Endothelial cell of umbilical vein (primary cell): ENCODE results near the gene PRKAR1B. TPM values are rescaled to one million over a fixed set of nuclear protein-coding genes. Genes with fewer than 3 reads are reported as not detected.

Experiments
- BruUV-seq: library from RNA; stranded (reverse); fragments of 400-500 nt; replicated peaks from 2 replicates; lab custom pipeline; 2021; lab: Mats Ljungman, UMichigan
- CTCF ChIA-PET: fragments of 300-600, 350-600 bp; sonication (Branson Sonifier 250); formaldehyde crosslinking; loops from one replicate; lab custom pipeline; 2021; ENCODE audit warnings: antibody characterized with exemption, inconsistent platforms; lab: Charles Lee
- POLR2A ChIA-PET: fragments of 300-600, 350-600 bp; sonication (Branson Sonifier 250); formaldehyde crosslinking; loops from one replicate; lab custom pipeline; 2021; ENCODE audit warnings: antibody characterized with exemption, inconsistent platforms; lab: Charles Lee
- DNase-seq: peaks from one replicate; pipeline ENCODE4 v3.0.0-alpha.2; 2011; ENCODE audit warnings: low read depth, low spot score
- FAIRE-seq: peaks from 2 replicates; lab custom pipeline; 2011; peaks lifted over from hg19 to GRCh38; lab: Jason Lieb, UNC
- H2AFZ ChIP-seq: 2 replicates; pipeline ENCODE4 v1.6.0; 2012; ENCODE audit warnings: low read depth, low read length, control low read depth, inconsistent platforms
- H3K27ac ChIP-seq: 2 replicates; pipeline ENCODE4 v1.5.1; 2011; ENCODE audit warnings: low read depth, mild to moderate bottlenecking, control low read depth, low read length, moderate library complexity; ENCODE audit not compliant: insufficient read depth
- H3K27me3 ChIP-seq, 2 experiments: 2 replicates each; pipeline versions ENCODE4 v1.6.0 to v1.6.1; 2011; ENCODE audit warnings: low read length in 2 of 2, mixed read lengths in 1 of 2; ENCODE audit not compliant: control insufficient read depth in 2 of 2, insufficient read depth in 2 of 2
- H3K36me3 ChIP-seq, 2 experiments: 2 replicates in 1 of 2; 3 replicates in 1 of 2; pipeline ENCODE4 v1.5.1; 2011; ENCODE audit warnings: low read length in 2 of 2, mild to moderate bottlenecking in 1 of 2, moderate library complexity in 1 of 2; ENCODE audit not compliant: control insufficient read depth in 2 of 2, insufficient read depth in 2 of 2; ENCODE audit errors: extremely low read depth in 1 of 2
- H3K4me1 ChIP-seq: 3 replicates; pipeline ENCODE4 v1.5.1; 2011; ENCODE audit warnings: mild to moderate bottlenecking, low read length; ENCODE audit not compliant: control insufficient read depth, insufficient read depth; ENCODE audit errors: extremely low read depth
- H3K4me2 ChIP-seq: 2 replicates; pipeline ENCODE4 v1.6.1; 2011; ENCODE audit warnings: low read length, control low read depth, mixed read lengths; ENCODE audit not compliant: insufficient read depth
- H3K4me3 ChIP-seq, 3 experiments: fragments of 200-600 bp in 1 of 3; sonication (generic), shearing (Covaris generic) in 1 of 3; replicated peaks in 1 of 3; 2 replicates each; pipeline ENCODE4 v1.5.1; 2011 to 2016; ENCODE audit warnings: control low read depth in 3 of 3, low read length in 3 of 3, mild to moderate bottlenecking in 2 of 3, inconsistent platforms in 1 of 3, low read depth in 1 of 3, moderate library complexity in 1 of 3; ENCODE audit not compliant: insufficient read depth in 1 of 3
- H3K79me2 ChIP-seq: 2 replicates; pipeline ENCODE4 v1.6.0; 2012; ENCODE audit warnings: low read length, inconsistent platforms; ENCODE audit not compliant: control insufficient read depth, insufficient read depth
- H3K9ac ChIP-seq: replicated peaks from 2 replicates; pipeline ENCODE3; 2011; ENCODE audit warnings: low read length, control low read depth; ENCODE audit not compliant: insufficient read depth; ENCODE audit errors: extremely low read depth
- H3K9me1 ChIP-seq: replicated peaks from 3 replicates; pipeline ENCODE4 v1.6.0; 2011; ENCODE audit warnings: mild to moderate bottlenecking, low read length; ENCODE audit not compliant: control insufficient read depth, insufficient read depth; ENCODE audit errors: extremely low read depth
- H3K9me3 ChIP-seq: replicated peaks from 2 replicates; pipeline ENCODE4 v1.5.1; 2012; ENCODE audit warnings: low read length, inconsistent platforms; ENCODE audit not compliant: control insufficient read depth, insufficient read depth
- H4K20me1 ChIP-seq: replicated peaks from 2 replicates; pipeline ENCODE3; 2011; ENCODE audit warnings: mild to moderate bottlenecking, low read length; ENCODE audit not compliant: control insufficient read depth, insufficient read depth; ENCODE audit errors: extremely low read depth
- EZH2 ChIP-seq: IDR thresholded peaks from 2 replicates; pipeline ENCODE4 v1.6.1; 2012; ENCODE audit warnings: borderline replicate concordance, low read depth, mild to moderate bottlenecking, moderate library complexity, low read length, inconsistent platforms; ENCODE audit not compliant: severe bottlenecking
- FOS ChIP-seq: IDR thresholded peaks from 2 replicates; pipeline ENCODE4 v1.6.1; 2011; ENCODE audit warnings: mild to moderate bottlenecking, low read length, moderate library complexity, borderline replicate concordance; ENCODE audit not compliant: insufficient read depth
- GATA2 ChIP-seq: IDR thresholded peaks from 2 replicates; pipeline ENCODE4 v1.7.0; 2011; ENCODE audit warnings: low read depth, mild to moderate bottlenecking, moderate library complexity, mixed read lengths, low read length; ENCODE audit not compliant: insufficient read length, insufficient read depth
- JUN ChIP-seq: IDR thresholded peaks from 2 replicates; pipeline ENCODE4 v1.6.1; 2011; ENCODE audit warnings: borderline replicate concordance, low read depth; ENCODE audit not compliant: insufficient read length, insufficient read depth
- MYC ChIP-seq: IDR thresholded peaks from one replicate; pipeline ENCODE4 v1.6.1; 2011; ENCODE audit warnings: mild to moderate bottlenecking, low read depth, low read length
- POLR2A ChIP-seq: IDR thresholded peaks from 2 replicates; pipeline ENCODE4 v1.6.1; 2012; ENCODE audit warnings: low read depth, mild to moderate bottlenecking, control low read depth, low read length
- POLR2AphosphoS5 ChIP-seq: IDR thresholded peaks from 2 replicates; pipeline ENCODE4 v1.6.1; 2012; ENCODE audit warnings: low read depth, mild to moderate bottlenecking, control low read depth, low read length, moderate library complexity; ENCODE audit not compliant: insufficient read depth
- dilution Hi-C: fragments of 300-500 bp; cut with MboI; formaldehyde crosslinking; loops from one replicate; pipeline ENCODE4 v1.15.0; 2019; ENCODE audit warnings: low sequenced_read_pairs; ENCODE audit not compliant: extremely low pct_ligation_motif_present
- intact Hi-C: fragments of 100-400 bp; cut with micrococcal nuclease; formaldehyde crosslinking; loops from one replicate; pipeline ENCODE4 v1.10.0; 2022
- polyA plus RNA-seq, 4 experiments: library from polyadenylated mRNA; depleted of rRNA in 3 of 4; stranded (reverse) in 3 of 4; unstranded in 1 of 4; fragments of >200 nt; gene quantifications; 2 replicates each; pipeline versions ENCODE4 v1.2.1 to v1.2.3, GENCODE V29; 2011 to 2012; ENCODE audit warnings: missing spikeins in 1 of 4
- total RNA-seq: library from RNA; stranded (reverse); gene quantifications from 2 replicates; pipeline ENCODE4 v1.2.3, GENCODE V29; 2021
- TF ChIP-seq, protein P1 (sequence below), 2 donors: IDR thresholded peaks; 1 replicate in 1 of 2; 2 replicates in 1 of 2; pipeline ENCODE4 v1.5.1; 2011; ENCODE audit warnings: low read length in 2 of 2, mild to moderate bottlenecking in 2 of 2, moderate library complexity in 2 of 2, control low read depth in 1 of 2, inconsistent platforms in 1 of 2, low read depth in 1 of 2; ENCODE audit not compliant: insufficient read depth in 1 of 2; ENCODE audit errors: extremely low read depth in 1 of 2
- TF ChIP-seq, protein P2 (sequence below): IDR thresholded peaks from 2 replicates; pipeline ENCODE4 v1.6.1; 2011; ENCODE audit not compliant: insufficient read depth, insufficient read length

PRKAR1B gene
- total and polyA plus RNA-seq, 2 donors (not counting 3 experiments of a cell fraction or from before 2014, with no cell fraction given), result 15.4 to 29.2 TPM

DNA sequence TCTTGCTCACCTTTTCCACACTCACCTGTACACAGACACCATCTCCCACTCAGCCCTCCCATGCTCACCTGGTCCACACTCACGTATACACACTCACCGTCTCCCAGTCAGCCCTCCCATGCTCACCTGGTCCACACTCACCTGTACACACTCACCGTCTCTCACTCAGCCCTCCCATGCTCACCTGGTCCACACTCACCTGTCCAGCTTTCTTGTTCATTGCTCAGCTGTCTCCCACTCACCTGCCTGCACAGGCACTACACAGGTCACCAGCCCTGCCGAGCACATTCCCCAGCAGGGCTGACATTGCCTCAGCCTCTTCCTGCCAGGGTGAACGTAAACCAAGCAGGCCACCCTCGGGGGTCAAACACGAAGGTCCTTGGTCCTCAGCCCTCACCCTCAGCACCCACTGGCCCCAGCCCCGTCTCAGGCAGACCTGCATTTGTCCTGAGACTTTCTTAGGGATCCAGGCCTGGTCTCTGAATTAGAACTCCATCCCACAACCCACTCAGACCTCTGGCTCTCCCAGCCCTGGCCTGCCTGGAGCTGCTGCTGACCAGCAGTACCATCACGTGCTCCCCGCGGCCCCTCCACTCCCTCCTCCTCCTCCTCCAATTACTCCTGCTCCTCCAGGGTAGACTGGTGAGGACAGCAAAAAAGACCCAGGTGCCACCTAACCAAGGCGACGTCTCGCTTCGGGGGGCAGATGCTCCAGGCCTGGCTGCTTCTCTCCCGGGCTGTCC, 13.4 kb downstream of the PRKAR1B start:
- BruUV-seq, result no TSS peak
- Histone ChIP-seq H3K79me2 (no peaks in the 10 kb centered on the region), H3K4me3 (no peak overlapping the region), H3K4me1 (peaks cover 6% of the 10 kb centered on the region), H3K36me3 (no peaks in the 10 kb centered on the region), H3K4me2 (no peak overlapping the region), H3K27ac (no peak overlapping the region), H4K20me1 (no peaks in the 10 kb centered on the region), H3K9ac (no peak overlapping the region), H3K9me1 (no peaks in the 10 kb centered on the region), H3K27me3 (no peaks in the 10 kb centered on the region), H3K9me3 (no peaks in the 10 kb centered on the region), H2AFZ (no peak overlapping the region)
- DNase-seq (no peak), FAIRE-seq (no peak)
- intact Hi-C loops, result loop anchor here (5.0 kb wide), 1 partner anchor 196 kb away; the partner anchor contains the start of gene PDGFA
- TF ChIP-seq JUN (no peak), MYC (no peak), EZH2 (no peak), FOS (no peak), POLR2A (no peak), GATA2 (no peak), POLR2AphosphoS5 (no peak)
- TF ChIP-seq, protein P1, sequence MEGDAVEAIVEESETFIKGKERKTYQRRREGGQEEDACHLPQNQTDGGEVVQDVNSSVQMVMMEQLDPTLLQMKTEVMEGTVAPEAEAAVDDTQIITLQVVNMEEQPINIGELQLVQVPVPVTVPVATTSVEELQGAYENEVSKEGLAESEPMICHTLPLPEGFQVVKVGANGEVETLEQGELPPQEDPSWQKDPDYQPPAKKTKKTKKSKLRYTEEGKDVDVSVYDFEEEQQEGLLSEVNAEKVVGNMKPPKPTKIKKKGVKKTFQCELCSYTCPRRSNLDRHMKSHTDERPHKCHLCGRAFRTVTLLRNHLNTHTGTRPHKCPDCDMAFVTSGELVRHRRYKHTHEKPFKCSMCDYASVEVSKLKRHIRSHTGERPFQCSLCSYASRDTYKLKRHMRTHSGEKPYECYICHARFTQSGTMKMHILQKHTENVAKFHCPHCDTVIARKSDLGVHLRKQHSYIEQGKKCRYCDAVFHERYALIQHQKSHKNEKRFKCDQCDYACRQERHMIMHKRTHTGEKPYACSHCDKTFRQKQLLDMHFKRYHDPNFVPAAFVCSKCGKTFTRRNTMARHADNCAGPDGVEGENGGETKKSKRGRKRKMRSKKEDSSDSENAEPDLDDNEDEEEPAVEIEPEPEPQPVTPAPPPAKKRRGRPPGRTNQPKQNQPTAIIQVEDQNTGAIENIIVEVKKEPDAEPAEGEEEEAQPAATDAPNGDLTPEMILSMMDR (IDR thresholded peaks at IDR 0.05; ENCODE audit: extremely low read depth in 1 of 2, insufficient read depth in 1 of 2, low read depth in 1 of 2, low read length in 2 of 2), result no peak
- TF ChIP-seq, protein P2, sequence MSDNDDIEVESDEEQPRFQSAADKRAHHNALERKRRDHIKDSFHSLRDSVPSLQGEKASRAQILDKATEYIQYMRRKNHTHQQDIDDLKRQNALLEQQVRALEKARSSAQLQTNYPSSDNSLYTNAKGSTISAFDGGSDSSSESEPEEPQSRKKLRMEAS, result no peak
- dilution Hi-C loops, result no loop called here
- ChIA-PET POLR2A (no interaction called here), CTCF (interaction anchor here (1.0 kb wide), 1 partner anchor 45 kb away, joined by 3 read pairs; no protein-coding TSS in a partner anchor)
